Stimulated activated CD4-positive, alpha-beta T cell treated with anti-CD3 and anti-CD28 coated beads, Interleukin-12 subunit alpha, Interleukin-12 subunit beta, amount 100 ng/mL, for 24 hours (primary cell): ENCODE data around the gene UNC5A.

ENCODE experiments used
- DNase-seq, 2 experiments: peaks; one replicate each; pipeline ENCODE4 v3.0.0-alpha.2; 2020; ENCODE audit warnings: low read depth in 2 of 2

UNC5A gene

DNA sequence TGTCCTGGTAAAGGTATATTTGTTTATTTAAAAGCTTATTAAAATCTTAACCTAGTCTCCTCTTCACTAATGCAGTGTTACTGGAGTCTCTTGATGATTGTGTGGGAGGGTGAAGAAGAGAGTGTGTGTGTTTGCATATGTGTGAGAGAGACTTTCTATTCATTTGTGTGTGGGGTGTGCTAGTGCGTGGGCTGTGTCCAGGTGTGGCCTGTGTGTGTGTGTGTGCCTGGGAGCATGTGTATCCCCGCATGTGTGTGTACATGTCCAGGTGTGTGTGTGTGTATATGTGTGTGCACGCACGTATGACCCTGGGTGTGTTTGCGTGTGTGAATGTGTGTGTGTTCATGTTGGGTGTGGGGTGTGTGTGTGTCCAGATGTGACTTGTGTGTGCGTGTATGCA lies 10.3 kb upstream of the UNC5A start:
- DNase-seq, result no peak

GRCh38 chr5:176802116-176802784 lies 8.1 kb upstream of the UNC5A start:
- no peak for DNase-seq

GRCh38 chr5:176803068-176803942 lies 7.1 kb upstream of the UNC5A start:
- DNase-seq, result no peak

- DNase-seq, result no peak
These were observed 6.3 kb upstream of the UNC5A start for GRCh38 chr5:176803943-176804498.

GRCh38 chr5:176806137-176806536 lies 4.2 kb upstream of the UNC5A start:
- DNase-seq, result no peak

DNA sequence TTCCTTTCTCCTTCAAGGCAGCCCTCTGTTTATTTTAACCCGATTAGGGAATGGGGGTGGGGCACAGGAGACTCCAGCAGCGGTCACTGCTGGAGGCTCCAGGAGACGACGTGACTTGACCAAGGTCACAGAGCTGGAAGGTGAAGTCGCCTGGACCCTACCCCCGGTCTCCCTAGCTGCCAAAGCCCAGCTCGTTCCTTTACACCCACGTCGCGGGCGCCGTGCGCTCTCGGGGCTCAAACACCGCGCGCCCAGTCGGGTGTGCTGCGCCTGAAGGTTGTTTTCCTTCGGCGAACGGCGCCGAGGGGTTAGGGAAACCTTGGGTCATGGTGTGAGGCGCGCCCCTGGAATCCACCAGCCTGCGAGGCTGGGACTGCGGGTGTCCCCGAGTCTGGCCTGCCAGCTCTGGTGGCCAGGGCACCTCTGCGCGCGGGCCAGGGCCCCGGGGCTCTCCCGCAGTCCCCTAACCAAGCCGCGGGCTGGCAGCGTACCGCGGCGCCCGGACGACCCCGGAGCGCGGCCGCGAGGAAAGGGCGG lies 747 bp upstream of the UNC5A start:
- DNase-seq, result no peak

GRCh38 chr5:176810687-176811501 lies 535 bp downstream of the UNC5A start:
- no peak for DNase-seq

DNA sequence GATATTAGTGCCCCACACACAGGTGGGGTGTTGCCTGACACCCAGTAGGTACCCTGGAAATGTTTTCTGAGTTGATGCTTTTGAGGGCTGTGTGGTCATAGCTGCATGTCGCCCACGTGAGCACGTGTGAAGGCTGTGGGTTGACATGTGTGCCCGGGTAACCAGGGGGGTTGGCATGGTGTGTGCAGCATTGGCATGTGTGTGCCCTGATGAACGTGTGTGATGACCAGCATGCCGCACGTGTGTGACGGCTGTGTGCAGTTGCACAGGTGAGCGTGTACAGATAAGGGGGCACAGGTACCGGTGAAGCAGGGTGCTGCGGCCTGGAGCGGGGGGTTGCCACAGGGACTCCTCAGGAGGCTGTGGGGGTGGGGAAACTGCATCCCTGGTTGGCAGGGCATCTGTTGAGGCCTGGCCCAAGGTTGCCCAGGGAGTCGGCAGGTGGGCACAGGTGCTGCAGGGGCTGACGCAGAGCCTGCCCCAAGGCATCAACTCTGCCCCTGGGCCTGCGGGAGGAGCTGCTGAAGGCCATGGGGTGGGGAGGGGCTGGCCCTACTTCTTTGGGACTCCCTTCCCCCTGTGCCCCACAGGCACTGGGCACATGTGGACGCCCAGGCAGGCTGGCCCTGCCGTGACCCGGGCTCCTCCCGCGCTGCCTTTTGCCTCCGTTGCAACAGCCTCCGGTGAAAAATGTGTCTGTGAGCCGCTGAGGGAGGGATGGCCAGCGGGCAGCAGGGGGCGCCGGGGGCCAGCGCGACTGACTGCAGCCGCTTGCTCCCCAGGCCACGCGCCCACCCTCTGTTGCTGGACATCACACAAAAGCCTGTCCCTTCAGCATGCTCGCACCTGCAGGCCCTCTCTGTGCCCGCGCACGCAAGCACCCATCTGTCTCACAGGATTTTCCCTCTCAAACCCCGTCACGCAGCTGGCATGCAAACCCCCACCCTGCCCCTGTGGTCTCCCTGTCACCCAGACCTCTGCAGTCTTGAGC lies 2.2 kb downstream of the UNC5A start:
- DNase-seq, result no peak

GRCh38 chr5:176813587-176814312 lies 3.4 kb downstream of the UNC5A start:
- no peak for DNase-seq

- no peak for DNase-seq
These were observed 3.9 kb downstream of the UNC5A start for GRCh38 chr5:176814313-176814685.

DNA sequence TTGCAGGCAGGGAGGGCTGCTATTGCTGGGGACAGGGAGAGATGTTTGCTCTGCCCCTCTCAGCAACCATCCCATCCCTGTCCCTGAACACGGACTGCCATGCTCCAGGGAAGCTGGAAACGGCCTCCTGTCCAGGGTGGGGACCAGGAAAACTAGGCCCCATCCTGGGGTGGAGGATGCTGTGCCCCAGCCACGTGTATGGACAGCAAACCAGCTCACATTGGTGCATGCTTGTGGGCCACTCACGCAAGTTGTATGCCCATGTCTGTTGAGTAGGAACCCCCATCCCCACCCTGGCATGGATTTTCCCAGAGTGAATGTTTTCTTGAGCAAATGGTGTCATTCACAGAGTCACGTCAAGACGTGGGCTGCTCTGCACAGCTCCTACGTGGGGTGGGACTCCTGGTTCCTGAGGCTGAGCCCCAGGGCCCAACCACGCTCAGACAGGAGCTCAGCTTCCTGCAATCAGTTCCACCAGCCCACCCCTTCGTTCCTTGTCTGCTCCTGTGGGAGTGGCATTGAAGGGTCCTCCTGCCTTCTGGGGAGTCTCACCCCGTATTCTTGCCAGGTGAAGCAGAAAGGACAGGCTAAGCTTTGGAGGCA lies 4.6 kb downstream of the UNC5A start:
- no peak for DNase-seq

GRCh38 chr5:176816043-176816745 lies 5.8 kb downstream of the UNC5A start:
- DNase-seq, result no peak

GRCh38 chr5:176816791-176817347 lies 6.5 kb downstream of the UNC5A start:
- no peak for DNase-seq

DNA sequence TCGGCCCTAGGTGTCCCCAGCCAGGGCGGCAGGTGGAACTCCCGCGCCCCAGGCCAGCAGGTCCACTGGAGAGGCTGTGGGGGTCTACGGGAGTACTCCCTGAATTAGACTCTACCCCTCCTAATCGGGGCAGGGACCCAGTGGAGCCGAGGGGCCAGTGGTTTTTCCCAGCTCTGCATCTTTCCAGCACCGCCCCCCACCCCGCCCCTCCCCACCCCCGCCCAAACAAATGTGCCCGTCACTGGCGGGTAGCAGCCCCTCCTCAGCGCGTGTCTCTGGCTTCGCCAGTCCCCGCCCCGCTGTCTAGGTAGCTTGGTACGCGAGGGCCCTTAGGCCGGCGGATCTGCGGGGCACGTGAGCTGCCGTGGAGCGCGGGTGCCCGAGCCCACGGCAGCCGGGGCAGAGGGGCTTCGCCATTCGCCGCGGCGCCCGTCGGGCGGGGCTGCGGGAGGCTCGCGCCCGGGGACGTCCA lies 7.0 kb downstream of the UNC5A start:
- no peak for DNase-seq

DNA sequence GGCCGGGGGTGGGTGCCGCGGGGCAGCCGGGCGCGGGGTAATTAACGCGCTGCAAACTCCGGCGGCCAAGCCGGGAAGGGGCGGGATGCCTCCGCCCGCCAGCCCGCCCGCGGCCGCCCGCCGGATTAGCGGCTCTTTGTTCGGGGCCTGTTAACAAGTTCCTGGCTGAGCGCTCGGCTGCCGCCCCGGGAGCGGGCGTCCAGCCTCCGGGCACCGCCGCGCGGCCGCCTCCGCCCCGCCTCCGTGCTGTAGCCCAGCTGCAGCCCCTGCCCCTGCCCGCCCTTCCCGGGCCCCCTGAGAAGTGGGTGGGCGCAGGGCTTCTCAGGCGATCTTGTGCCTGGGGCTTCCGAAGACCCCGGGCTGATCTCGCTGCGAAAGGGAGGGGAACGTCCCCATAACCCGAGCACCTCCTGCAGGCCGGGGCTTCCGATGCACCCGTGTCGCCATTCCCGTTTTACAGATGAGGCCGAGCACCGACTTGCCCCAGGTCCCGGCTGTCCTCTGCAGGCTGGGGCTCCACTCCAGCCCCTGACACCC lies 7.5 kb downstream of the UNC5A start:
- DNase-seq, result peak in 1 of 2 experiments; percentile 16

DNA sequence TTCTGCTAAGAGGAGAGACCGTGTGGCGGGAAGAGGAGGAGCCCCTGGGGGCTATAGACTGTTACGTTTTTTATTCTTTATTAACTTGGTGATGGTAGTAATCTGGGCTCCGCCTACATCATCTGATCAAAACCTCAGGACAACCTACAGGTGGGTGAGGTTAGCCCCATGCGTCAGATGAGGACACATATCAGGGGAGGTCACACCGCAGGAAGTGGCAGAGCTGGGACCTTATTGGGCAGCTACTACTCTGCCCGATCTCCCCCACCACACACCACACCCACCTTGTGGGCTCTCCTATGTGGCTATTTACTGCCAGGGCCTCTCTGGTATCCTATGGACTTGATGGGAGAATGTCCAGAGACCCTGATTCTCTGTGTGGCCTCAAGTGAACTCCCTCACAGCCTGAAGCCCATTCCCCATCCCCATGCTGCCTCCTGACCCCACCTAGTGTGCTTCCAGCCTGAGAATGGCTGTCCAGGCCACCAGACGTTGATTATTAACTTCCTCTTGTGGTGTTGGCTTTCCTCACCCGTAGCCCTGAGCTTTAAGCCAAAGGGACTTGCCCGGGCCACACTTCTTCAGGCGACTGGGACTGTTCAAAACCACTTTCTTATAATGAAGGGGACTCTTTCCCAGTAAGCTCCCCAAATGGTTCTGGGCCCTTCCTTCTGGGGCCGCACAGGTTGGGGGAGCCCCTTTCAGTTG lies 8.2 kb downstream of the UNC5A start:
- no peak for DNase-seq

- no peak for DNase-seq
These were observed 9.1 kb downstream of the UNC5A start for GRCh38 chr5:176819476-176819875.
